A549 (cell line): ENCODE results near the gene TRIP10. TPM values are rescaled to one million over a fixed set of nuclear protein-coding genes. Genes with fewer than 3 reads are reported as not detected.

Experiments
- ATAC-seq, 2 experiments: fragments of 200-7000 bp in 1 of 2; fragments of >200 bp in 1 of 2; cut with Nextera tagmentation in 1 of 2; cut with Tn5 transposase in 1 of 2; 3 replicates each; pipeline versions ENCODE4 v1.8.0 to v1.9.1; 2018 to 2020; ENCODE audit warnings: mild to moderate bottlenecking in 1 of 2, moderate library complexity in 1 of 2
- CTCF ChIA-PET: fragments of 300-600 bp; sonication (Branson Sonifier 250); formaldehyde crosslinking; extraction: SDS; loops from one replicate; lab custom pipeline; 2021; ENCODE audit warnings: antibody characterized with exemption, inconsistent platforms; lab: Yijun Ruan, JAX
- POLR2A ChIA-PET: fragments of 350-600 bp; formaldehyde crosslinking; extraction: SDS; loops from one replicate; lab custom pipeline; 2021; ENCODE audit warnings: antibody characterized with exemption, inconsistent platforms; lab: Yijun Ruan, JAX
- DNase-seq, 2 experiments: peaks; one replicate each; pipeline versions ENCODE4 v3.0.0 to v3.0.0-alpha.2; 2011 to 2016; ENCODE audit warnings: low read depth in 1 of 2, low spot score in 1 of 2
- FAIRE-seq: peaks from 2 replicates; lab custom pipeline; 2011; peaks lifted over from hg19 to GRCh38; lab: Jason Lieb, UNC
- H3K27ac ChIP-seq, 2 experiments: fragments of >200 bp; sonication (Bioruptor Twin); formaldehyde crosslinking; 3 replicates each; pipeline ENCODE4 v1.5.1; 2016 to 2017
- H3K4me1 ChIP-seq: fragments of >200 bp; sonication (Bioruptor Twin); formaldehyde crosslinking; 3 replicates; pipeline ENCODE4 v1.6.1; 2016
- H3K4me2 ChIP-seq: fragments of >200 bp; sonication (Bioruptor Twin); formaldehyde crosslinking; 3 replicates; pipeline ENCODE4 v1.6.1; 2016
- H3K4me3 ChIP-seq: fragments of >200 bp; sonication (Bioruptor Twin); formaldehyde crosslinking; 3 replicates; pipeline ENCODE4 v1.5.1; 2016
- H3K9me3 ChIP-seq: fragments of >200 bp; sonication (Bioruptor Twin); formaldehyde crosslinking; 3 replicates; pipeline ENCODE4 v1.6.1; 2016
- BHLHE40 ChIP-seq: IDR thresholded peaks from 2 replicates; pipeline ENCODE4 v1.6.1; 2012; ENCODE audit warnings: low read depth, low read length, inconsistent platforms
- CEBPB ChIP-seq, 2 experiments: fragments of >200 bp in 1 of 2; sonication (Bioruptor Twin) in 1 of 2; formaldehyde crosslinking in 1 of 2; IDR thresholded peaks; 2 replicates each; pipeline ENCODE4 v1.6.1; 2012 to 2016
- CHD2 ChIP-seq: fragments of 150-350 bp; IDR thresholded peaks from 2 replicates; pipeline ENCODE4 v1.6.1; 2014; ENCODE audit warnings: low read length; ENCODE audit not compliant: partially characterized antibody
- EHF ChIP-seq: fragments of 250-450 bp; sonication (Bioruptor Pico); IDR thresholded peaks from 2 replicates; pipeline ENCODE4 v1.5.0; 2020; ENCODE audit warnings: mild to moderate bottlenecking
- EHMT2 ChIP-seq: fragments of 200-600 bp; sonication (generic); IDR thresholded peaks from 2 replicates; pipeline ENCODE4 v1.6.1; 2016; ENCODE audit warnings: antibody characterized with exemption, low read depth, mild to moderate bottlenecking, moderate library complexity
- ESRRA ChIP-seq: fragments of 150-350 bp; IDR thresholded peaks from 2 replicates; pipeline ENCODE4 v1.6.1; 2014; ENCODE audit warnings: mild to moderate bottlenecking, low read length, borderline replicate concordance
- FOSL2 ChIP-seq, 2 experiments: fragments of 450-650 bp in 1 of 2; fragments of >200 bp in 1 of 2; sonication (Bioruptor Twin) in 1 of 2; formaldehyde crosslinking; IDR thresholded peaks; 2 replicates each; pipeline versions ENCODE4 v1.5.0 to v1.6.1; 2016 to 2020; ENCODE audit warnings: mild to moderate bottlenecking in 1 of 2, moderate library complexity in 1 of 2
- HDAC2 ChIP-seq: fragments of 200-600 bp; sonication (generic); IDR thresholded peaks from 2 replicates; pipeline ENCODE4 v1.6.1; 2016
- HEYL ChIP-seq: fragments of 250-450 bp; sonication (Bioruptor Pico); IDR thresholded peaks from 2 replicates; pipeline ENCODE4 v1.8.0; 2021; ENCODE audit warnings: mild to moderate bottlenecking, moderate library complexity
- HOXB13 ChIP-seq: fragments of 250-450 bp; sonication (Bioruptor Pico); IDR thresholded peaks from 2 replicates; pipeline ENCODE4 v1.5.0; 2020; ENCODE audit warnings: low read depth, mild to moderate bottlenecking, moderate library complexity
- MYC ChIP-seq: IDR thresholded peaks from 2 replicates; pipeline ENCODE4 v1.6.1; 2012; ENCODE audit warnings: mild to moderate bottlenecking, inconsistent platforms, low read length, improper control_type of control experiment, borderline replicate concordance
- NPAS2 ChIP-seq: fragments of 250-450 bp; sonication (Bioruptor Pico); IDR thresholded peaks from 2 replicates; pipeline ENCODE4 v1.8.0; 2022; ENCODE audit warnings: mild to moderate bottlenecking, moderate library complexity, borderline replicate concordance
- NR3C1 ChIP-seq: fragments of >200 bp; sonication (Bioruptor Twin); formaldehyde crosslinking; IDR thresholded peaks from 3 replicates; pipeline ENCODE4 v1.6.1; 2017
- PHF8 ChIP-seq: fragments of 200-600 bp; sonication (generic); IDR thresholded peaks from 2 replicates; pipeline ENCODE4 v1.6.1; 2016; ENCODE audit warnings: low read depth, mild to moderate bottlenecking, antibody characterized with exemption, moderate library complexity, borderline replicate concordance
- RAD21 ChIP-seq, 2 experiments: fragments of >200 bp in 1 of 2; sonication (Bioruptor Twin) in 1 of 2; formaldehyde crosslinking in 1 of 2; IDR thresholded peaks in 1 of 2; conservative IDR thresholded peaks in 1 of 2; 2 replicates in 1 of 2; 3 replicates in 1 of 2; pipeline ENCODE4 v1.6.1; 2012 to 2018; ENCODE audit warnings: inconsistent platforms in 1 of 2
- RNF2 ChIP-seq: fragments of 200-600 bp; sonication (generic); IDR thresholded peaks from 2 replicates; pipeline ENCODE4 v1.6.1; 2016; ENCODE audit warnings: low read depth, mild to moderate bottlenecking, antibody characterized with exemption, moderate library complexity, borderline replicate concordance
- SMC3 ChIP-seq: fragments of >200 bp; sonication (Bioruptor Twin); formaldehyde crosslinking; IDR thresholded peaks from 3 replicates; pipeline ENCODE4 v1.6.1; 2018; ENCODE audit warnings: inconsistent platforms
- ZFP36 ChIP-seq: fragments of 450-650 bp; IDR thresholded peaks from 2 replicates; pipeline ENCODE4 v1.6.1; 2014; ENCODE audit warnings: borderline replicate concordance; ENCODE audit not compliant: partially characterized antibody
- ZNF302 ChIP-seq: fragments of 250-450 bp; sonication (Bioruptor Pico); IDR thresholded peaks from 2 replicates; pipeline ENCODE4 v1.9.0; 2021; ENCODE audit warnings: inconsistent platforms, mild to moderate bottlenecking, moderate library complexity
- WGBS: methylation state at CpG from one replicate; pipeline ENCODE4 v1.1.6; 2017; ENCODE audit errors: missing lambda C conversion rate; 5-methylcytosine and 5-hydroxymethylcytosine counted together
- polyA plus RNA-seq, 4 experiments: library from polyadenylated mRNA; depleted of rRNA in 3 of 4; stranded (reverse); fragments of >200 nt; fragmentation: RNase III in 1 of 4; extraction: RNeasy Plus Mini Kit Qiagen cat#74134 plus additional on column Dnase treatment in 1 of 4; gene quantifications; 2 replicates in 3 of 4; 3 replicates in 1 of 4; pipeline ENCODE4 v1.2.3, GENCODE V29; 2011 to 2017
- TF ChIP-seq, protein P1 (sequence below): fragments of >200 bp; sonication (Bioruptor Twin); formaldehyde crosslinking; IDR thresholded peaks from 3 replicates; pipeline ENCODE4 v1.5.1; 2016
- TF ChIP-seq, protein P2 (sequence below): fragments of 450-650 bp; IDR thresholded peaks from 2 replicates; pipeline ENCODE4 v1.6.1; 2014; ENCODE audit warnings: antibody characterized with exemption
- TF ChIP-seq, protein P3 (sequence below): fragments of 150-350 bp; IDR thresholded peaks from 2 replicates; pipeline ENCODE4 v1.6.1; 2014; ENCODE audit warnings: low read depth, mild to moderate bottlenecking, low read length
- TF ChIP-seq, protein P4 (sequence below): IDR thresholded peaks from 2 replicates; pipeline ENCODE4 v1.6.1; 2012

TRIP10 gene
- polyA plus RNA-seq, 2 of the 4 experiments (the other 2 are of a cell fraction): 39.2 to 60.9 TPM

- POLR2A ChIA-PET: interaction anchor here (1.0 to 2.3 kb wide), 3 partner anchors 13 to 62 kb away, joined by 3 to 10 read pairs (median 3); partner anchors contain the start of gene SH2D3A
- CTCF ChIA-PET: interaction anchor here (0.7 to 5.0 kb wide), 25 partner anchors 10 to 221 kb away, joined by 3 to 127 read pairs (median 5); partner anchors contain the start of genes SH2D3A and VAV1
- peak overlapping the region; percentile 99 for H3K4me2 ChIP-seq
- no peak for FAIRE-seq
- peak overlapping the region; percentile 97 to 98 for H3K27ac ChIP-seq
- H3K4me3 ChIP-seq: peak overlapping the region; percentile 93
- WGBS: 5% methylated on average over 15 of the region's 24 CpGs
- DNase-seq: no peak
- ATAC-seq: peak in 1 of 2 experiments; percentile 2; a peak in 1 of 6 replicates
- peaks cover 44% of the 10 kb centered on the region for H3K4me1 ChIP-seq
- TF ChIP-seq, protein P1, sequence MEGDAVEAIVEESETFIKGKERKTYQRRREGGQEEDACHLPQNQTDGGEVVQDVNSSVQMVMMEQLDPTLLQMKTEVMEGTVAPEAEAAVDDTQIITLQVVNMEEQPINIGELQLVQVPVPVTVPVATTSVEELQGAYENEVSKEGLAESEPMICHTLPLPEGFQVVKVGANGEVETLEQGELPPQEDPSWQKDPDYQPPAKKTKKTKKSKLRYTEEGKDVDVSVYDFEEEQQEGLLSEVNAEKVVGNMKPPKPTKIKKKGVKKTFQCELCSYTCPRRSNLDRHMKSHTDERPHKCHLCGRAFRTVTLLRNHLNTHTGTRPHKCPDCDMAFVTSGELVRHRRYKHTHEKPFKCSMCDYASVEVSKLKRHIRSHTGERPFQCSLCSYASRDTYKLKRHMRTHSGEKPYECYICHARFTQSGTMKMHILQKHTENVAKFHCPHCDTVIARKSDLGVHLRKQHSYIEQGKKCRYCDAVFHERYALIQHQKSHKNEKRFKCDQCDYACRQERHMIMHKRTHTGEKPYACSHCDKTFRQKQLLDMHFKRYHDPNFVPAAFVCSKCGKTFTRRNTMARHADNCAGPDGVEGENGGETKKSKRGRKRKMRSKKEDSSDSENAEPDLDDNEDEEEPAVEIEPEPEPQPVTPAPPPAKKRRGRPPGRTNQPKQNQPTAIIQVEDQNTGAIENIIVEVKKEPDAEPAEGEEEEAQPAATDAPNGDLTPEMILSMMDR: peak; percentile 16
- TF ChIP-seq HOXB13: peak; percentile 40; the same call in 1 of the 2 replicates
- no peak for TF ChIP-seq HEYL
- no peak for TF ChIP-seq RNF2
- TF ChIP-seq ESRRA: no peak
- TF ChIP-seq, all 56 proteins: peak for 2
- H3K9me3 ChIP-seq: no peaks in the 10 kb centered on the region
These were observed 592 bp upstream of the TRIP10 start for GRCh38 chr19:6738787-6739389.

DNA sequence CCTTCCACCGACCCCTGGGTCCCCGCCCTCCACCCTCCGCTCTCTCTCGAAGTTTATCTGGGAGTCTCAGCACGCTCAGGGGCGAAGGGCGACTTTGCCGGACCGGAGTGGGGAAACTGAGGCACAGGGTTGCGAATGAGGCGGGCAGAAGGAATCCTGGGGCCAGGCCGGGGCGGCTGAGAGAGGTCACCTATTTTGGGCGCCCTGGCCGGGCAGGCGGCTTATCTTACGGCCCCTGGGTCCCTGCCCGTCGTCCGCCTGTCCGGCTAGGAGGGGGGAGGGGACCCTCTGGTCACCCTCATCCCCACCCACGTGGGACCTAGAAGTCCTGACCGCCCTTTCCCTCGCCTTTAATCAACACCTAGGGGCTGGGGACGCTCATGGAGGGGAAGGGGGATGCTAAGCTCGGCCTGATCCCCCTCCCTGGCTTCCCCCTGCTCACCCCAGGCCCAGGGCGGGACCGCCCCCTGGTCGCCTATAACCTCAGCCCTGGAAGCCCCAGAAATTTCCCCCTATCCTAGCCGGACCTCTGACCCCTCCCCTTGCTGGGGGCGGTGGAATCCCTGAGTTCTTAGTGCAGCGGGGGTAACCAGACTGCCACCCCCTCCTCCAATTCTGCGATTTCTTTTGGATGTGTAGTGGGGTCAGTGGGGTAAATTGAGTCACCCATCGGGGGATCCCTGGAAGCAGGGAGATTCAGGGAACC lies 556 bp downstream of the TRIP10 start:
- H3K9me3 ChIP-seq: no peaks in the 10 kb centered on the region
- POLR2A ChIA-PET: interaction anchor here (0.6 to 1.0 kb wide), 2 partner anchors 27 to 61 kb away, joined by 3 read pairs; partner anchors contain the start of gene SH2D3A
- WGBS: 3% methylated on average over 11 of the region's 34 CpGs

DNA sequence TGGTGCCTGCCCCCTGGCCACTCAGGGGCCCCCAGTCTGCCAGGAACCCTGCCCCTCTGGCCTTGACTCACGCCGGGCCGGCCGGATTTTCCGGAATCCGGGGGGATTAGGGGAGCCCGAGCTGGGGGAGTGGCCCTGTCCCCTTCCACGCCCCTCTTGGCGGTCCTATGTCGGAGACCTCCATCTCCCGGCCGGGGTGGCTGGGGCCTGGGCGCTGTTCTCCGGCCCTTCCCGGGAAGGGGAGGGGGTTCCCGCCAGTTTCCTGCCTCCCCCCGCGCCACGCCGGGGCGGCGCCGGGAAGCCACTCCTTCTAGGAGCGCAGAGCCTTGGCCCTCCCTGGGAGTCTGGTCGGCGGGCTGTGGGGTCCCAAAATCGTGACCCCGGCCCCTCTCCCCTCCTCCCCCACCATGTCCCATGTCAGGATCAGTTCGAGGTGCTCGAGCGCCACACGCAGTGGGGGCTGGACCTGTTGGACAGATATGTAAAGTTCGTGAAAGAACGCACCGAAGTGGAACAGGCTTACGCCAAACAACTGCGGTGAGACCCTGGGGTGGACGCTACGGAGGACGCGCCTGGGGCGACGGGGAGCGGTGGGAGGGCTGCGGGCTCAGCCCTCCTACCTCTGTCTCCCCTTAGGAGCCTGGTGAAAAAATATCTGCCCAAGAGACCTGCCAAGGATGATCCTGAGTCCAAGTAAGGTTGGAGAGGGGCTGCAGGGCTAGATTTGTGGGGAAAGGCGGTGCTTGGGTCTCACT lies 1.3 kb downstream of the TRIP10 start:
- no peak for FAIRE-seq
- WGBS: 1% methylated on average over 13 of the region's 46 CpGs
- Histone ChIP-seq H3K4me1 (peaks cover 56% of the 10 kb centered on the region), H3K27ac (peak overlapping the region; percentile 97 to 98), H3K4me3 (peak overlapping the region; percentile 93), H3K4me2 (peak overlapping the region; percentile 67), H3K9me3 (no peaks in the 10 kb centered on the region)
- ChIA-PET POLR2A (interaction anchor here (0.6 kb wide), 1 partner anchor 60 kb away, joined by 3 read pairs; no protein-coding TSS in a partner anchor), CTCF (interaction anchor here (1.3 to 6.3 kb wide), 2 partner anchors 63 to 123 kb away, joined by 3 to 36 read pairs; no protein-coding TSS in a partner anchor)
- DNase-seq: peak in 1 of 2 experiments; percentile 27
- 0 out of 6 replicates have a peak, but pooled peaks of 1 of the 2 experiments have one; percentile 0 for ATAC-seq
- TF ChIP-seq EHF (CRISPR knock-in tag): no peak
- TF ChIP-seq NPAS2 (CRISPR knock-in tag): no peak
- TF ChIP-seq SMC3: no peak
- TF ChIP-seq CHD2: no peak
- TF ChIP-seq, protein P2, sequence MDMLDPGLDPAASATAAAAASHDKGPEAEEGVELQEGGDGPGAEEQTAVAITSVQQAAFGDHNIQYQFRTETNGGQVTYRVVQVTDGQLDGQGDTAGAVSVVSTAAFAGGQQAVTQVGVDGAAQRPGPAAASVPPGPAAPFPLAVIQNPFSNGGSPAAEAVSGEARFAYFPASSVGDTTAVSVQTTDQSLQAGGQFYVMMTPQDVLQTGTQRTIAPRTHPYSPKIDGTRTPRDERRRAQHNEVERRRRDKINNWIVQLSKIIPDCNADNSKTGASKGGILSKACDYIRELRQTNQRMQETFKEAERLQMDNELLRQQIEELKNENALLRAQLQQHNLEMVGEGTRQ: no peak
- TF ChIP-seq FOSL2 (IDR thresholded peaks at IDR 0.05): no peak
- TF ChIP-seq FOSL2 (CRISPR knock-in tag; IDR thresholded peaks at IDR 0.05): peak; percentile 20; the same call in 1 of the 2 replicates
- TF ChIP-seq CEBPB (IDR thresholded peaks at IDR 0.05): no peak
- TF ChIP-seq, protein P3, sequence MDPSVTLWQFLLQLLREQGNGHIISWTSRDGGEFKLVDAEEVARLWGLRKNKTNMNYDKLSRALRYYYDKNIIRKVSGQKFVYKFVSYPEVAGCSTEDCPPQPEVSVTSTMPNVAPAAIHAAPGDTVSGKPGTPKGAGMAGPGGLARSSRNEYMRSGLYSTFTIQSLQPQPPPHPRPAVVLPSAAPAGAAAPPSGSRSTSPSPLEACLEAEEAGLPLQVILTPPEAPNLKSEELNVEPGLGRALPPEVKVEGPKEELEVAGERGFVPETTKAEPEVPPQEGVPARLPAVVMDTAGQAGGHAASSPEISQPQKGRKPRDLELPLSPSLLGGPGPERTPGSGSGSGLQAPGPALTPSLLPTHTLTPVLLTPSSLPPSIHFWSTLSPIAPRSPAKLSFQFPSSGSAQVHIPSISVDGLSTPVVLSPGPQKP: no peak
- no peak for TF ChIP-seq ZNF302 (CRISPR knock-in tag)
- TF ChIP-seq, protein P4, sequence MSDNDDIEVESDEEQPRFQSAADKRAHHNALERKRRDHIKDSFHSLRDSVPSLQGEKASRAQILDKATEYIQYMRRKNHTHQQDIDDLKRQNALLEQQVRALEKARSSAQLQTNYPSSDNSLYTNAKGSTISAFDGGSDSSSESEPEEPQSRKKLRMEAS: peak; percentile 17; the same call in 1 of the 2 replicates
- TF ChIP-seq ZFP36: no peak
- TF ChIP-seq HDAC2: no peak
- no peak for TF ChIP-seq RAD21 (conservative IDR thresholded peaks at IDR 0.05 in 1 of 2, IDR thresholded peaks at IDR 0.05 in 1 of 2)
- no peak for TF ChIP-seq MYC
- peak; percentile 22; the same call in 1 of the 2 replicates for TF ChIP-seq PHF8
- TF ChIP-seq HEYL: no peak

More for the DNA sequence above, 556 bp downstream of the TRIP10 start:
- Histone ChIP-seq H3K4me2 (peak overlapping the region; percentile 67), H3K27ac (peak overlapping the region; percentile 97 to 98), H3K4me1 (peaks cover 50% of the 10 kb centered on the region), H3K4me3 (peak overlapping the region; percentile 93)
- FAIRE-seq (no peak), DNase-seq (peak; percentile 50 to 53), ATAC-seq (no peak)
- TF ChIP-seq, protein P4: peak; percentile 1
- TF ChIP-seq NR3C1: no peak
- TF ChIP-seq EHMT2: no peak
- TF ChIP-seq BHLHE40: no peak
- no peak for TF ChIP-seq SMC3
- TF ChIP-seq RNF2: no peak
- CTCF ChIA-PET: interaction anchor here (6.3 kb wide), 1 partner anchor 123 kb away, joined by 36 read pairs; no protein-coding TSS in a partner anchor
